ENCODE results near the gene COMMD1.

DNA sequence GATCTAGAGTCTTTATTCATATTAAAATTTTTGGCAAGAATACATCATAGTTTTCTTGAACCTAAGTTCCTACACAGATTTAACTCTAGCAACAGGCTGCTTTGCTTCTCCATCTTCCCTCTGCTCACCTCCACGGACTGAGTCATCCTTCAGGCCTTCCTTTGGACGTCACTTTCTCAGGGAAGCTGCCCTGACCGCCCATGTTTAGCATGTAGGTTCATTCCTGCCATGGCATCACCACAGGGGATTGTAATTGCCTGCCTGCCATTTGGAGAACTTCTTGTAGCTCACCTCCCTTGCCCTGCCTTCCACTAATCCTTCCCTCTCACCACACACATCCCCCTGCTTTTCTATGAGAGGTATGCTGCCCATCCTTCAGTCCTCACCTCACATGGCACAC, 246.5 kb downstream of the COMMD1 start:
- TF ChIP-seq POLR2AphosphoS5 (IDR thresholded peaks at IDR 0.05; ENCODE audit: low read depth, low read length), result no peak
- TF ChIP-seq RAD21 (IDR thresholded peaks at IDR 0.05; ENCODE audit: low read length), result no peak
- TF ChIP-seq, protein P1, sequence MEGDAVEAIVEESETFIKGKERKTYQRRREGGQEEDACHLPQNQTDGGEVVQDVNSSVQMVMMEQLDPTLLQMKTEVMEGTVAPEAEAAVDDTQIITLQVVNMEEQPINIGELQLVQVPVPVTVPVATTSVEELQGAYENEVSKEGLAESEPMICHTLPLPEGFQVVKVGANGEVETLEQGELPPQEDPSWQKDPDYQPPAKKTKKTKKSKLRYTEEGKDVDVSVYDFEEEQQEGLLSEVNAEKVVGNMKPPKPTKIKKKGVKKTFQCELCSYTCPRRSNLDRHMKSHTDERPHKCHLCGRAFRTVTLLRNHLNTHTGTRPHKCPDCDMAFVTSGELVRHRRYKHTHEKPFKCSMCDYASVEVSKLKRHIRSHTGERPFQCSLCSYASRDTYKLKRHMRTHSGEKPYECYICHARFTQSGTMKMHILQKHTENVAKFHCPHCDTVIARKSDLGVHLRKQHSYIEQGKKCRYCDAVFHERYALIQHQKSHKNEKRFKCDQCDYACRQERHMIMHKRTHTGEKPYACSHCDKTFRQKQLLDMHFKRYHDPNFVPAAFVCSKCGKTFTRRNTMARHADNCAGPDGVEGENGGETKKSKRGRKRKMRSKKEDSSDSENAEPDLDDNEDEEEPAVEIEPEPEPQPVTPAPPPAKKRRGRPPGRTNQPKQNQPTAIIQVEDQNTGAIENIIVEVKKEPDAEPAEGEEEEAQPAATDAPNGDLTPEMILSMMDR (IDR thresholded peaks at IDR 0.05), result no peak
- TF ChIP-seq, protein P2, sequence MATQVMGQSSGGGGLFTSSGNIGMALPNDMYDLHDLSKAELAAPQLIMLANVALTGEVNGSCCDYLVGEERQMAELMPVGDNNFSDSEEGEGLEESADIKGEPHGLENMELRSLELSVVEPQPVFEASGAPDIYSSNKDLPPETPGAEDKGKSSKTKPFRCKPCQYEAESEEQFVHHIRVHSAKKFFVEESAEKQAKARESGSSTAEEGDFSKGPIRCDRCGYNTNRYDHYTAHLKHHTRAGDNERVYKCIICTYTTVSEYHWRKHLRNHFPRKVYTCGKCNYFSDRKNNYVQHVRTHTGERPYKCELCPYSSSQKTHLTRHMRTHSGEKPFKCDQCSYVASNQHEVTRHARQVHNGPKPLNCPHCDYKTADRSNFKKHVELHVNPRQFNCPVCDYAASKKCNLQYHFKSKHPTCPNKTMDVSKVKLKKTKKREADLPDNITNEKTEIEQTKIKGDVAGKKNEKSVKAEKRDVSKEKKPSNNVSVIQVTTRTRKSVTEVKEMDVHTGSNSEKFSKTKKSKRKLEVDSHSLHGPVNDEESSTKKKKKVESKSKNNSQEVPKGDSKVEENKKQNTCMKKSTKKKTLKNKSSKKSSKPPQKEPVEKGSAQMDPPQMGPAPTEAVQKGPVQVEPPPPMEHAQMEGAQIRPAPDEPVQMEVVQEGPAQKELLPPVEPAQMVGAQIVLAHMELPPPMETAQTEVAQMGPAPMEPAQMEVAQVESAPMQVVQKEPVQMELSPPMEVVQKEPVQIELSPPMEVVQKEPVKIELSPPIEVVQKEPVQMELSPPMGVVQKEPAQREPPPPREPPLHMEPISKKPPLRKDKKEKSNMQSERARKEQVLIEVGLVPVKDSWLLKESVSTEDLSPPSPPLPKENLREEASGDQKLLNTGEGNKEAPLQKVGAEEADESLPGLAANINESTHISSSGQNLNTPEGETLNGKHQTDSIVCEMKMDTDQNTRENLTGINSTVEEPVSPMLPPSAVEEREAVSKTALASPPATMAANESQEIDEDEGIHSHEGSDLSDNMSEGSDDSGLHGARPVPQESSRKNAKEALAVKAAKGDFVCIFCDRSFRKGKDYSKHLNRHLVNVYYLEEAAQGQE (IDR thresholded peaks at IDR 0.05; ENCODE audit: low read depth, low read length), result no peak
- no peak for TF ChIP-seq SIN3A (IDR thresholded peaks at IDR 0.05; ENCODE audit: borderline replicate concordance, low read depth, low read length)
- TF ChIP-seq EP300 (IDR thresholded peaks at IDR 0.05; ENCODE audit: borderline replicate concordance in 1 of 2, low read depth in 1 of 2, low read length in 1 of 2), result no peak
- TF ChIP-seq, protein P3, sequence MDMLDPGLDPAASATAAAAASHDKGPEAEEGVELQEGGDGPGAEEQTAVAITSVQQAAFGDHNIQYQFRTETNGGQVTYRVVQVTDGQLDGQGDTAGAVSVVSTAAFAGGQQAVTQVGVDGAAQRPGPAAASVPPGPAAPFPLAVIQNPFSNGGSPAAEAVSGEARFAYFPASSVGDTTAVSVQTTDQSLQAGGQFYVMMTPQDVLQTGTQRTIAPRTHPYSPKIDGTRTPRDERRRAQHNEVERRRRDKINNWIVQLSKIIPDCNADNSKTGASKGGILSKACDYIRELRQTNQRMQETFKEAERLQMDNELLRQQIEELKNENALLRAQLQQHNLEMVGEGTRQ (IDR thresholded peaks at IDR 0.05; ENCODE audit: borderline replicate concordance, low read depth, low read length), result no peak
- TF ChIP-seq EZH2phosphoT487 (IDR thresholded peaks at IDR 0.05; ENCODE audit: borderline replicate concordance, low read depth), result no peak
- TF ChIP-seq TAF1 (IDR thresholded peaks at IDR 0.05; ENCODE audit: borderline replicate concordance, low read depth, low read length), result no peak
- no peak for TF ChIP-seq TCF12 (IDR thresholded peaks at IDR 0.05)
- TF ChIP-seq GABPA (IDR thresholded peaks at IDR 0.05; ENCODE audit: low read depth), result no peak
- TF ChIP-seq FOSL2 (IDR thresholded peaks at IDR 0.05; ENCODE audit: borderline replicate concordance, low read depth), result no peak
- TF ChIP-seq RXRA (IDR thresholded peaks at IDR 0.05; ENCODE audit: borderline replicate concordance, low read depth), result no peak
- no peak for TF ChIP-seq FOXJ3 (CRISPR knock-in tag; IDR thresholded peaks at IDR 0.05)
